SKM-1 (cell line): ENCODE data around the gene SMARCAL1.
"Not testable (repeated sequence)": the region's sequence is repeated elsewhere in the genome, so short reads cannot be mapped to it uniquely, and the experiment has no call there.

ENCODE experiments used
- DNase-seq: peaks from one replicate; lab custom pipeline; 2025; ENCODE audit not compliant: unreplicated experiment; lab: John Stamatoyannopoulos, UW

The SMARCAL1 gene

DNA sequence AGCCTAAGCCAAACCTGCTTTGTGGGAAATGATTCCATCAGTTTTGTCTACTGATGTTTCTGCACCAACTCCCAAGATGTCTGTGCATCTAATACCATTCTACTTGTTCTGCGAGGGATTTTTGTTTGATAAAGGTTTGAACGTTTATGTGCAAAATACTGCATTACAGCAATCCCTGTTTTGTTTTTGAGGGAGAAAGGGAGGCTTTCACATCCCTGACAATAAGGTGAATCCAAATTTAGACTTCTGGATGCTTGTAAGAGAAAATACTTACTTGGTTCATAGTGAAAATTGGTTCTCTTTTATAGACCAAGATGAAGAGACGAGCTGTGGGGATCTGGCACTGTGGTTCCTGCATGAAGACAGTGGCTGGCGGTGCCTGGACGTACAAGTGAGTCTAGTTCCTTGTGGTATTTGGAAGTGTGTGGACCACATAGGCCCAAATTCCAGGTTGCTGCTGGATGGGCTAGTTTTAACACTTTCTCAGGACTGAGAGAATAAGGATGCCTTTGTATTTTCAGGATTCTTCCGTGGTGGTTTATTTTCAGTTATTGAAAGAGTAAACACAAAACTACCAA lies 87.4 kb downstream of the SMARCAL1 start:
- DNase-seq, result no peak

DNA sequence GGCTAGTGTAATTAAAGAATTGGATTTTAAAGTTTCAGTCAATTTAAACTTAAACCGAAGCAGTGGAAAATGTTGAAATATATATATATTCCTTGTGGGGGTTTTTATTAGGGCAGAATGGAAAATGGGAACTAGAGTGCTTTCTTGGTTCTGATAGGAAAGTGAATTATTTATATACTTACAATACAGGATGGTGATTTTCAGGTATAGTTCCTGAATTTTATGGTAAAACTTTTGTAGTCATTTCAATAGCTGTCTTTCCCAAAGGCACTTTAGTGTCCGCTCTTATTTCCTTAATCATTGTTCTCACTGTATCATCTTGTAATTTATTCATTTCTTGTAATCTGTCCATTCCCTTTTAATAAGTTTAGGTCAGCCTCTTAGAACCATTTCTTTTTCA lies 88.3 kb downstream of the SMARCAL1 start:
- no peak for DNase-seq

DNA sequence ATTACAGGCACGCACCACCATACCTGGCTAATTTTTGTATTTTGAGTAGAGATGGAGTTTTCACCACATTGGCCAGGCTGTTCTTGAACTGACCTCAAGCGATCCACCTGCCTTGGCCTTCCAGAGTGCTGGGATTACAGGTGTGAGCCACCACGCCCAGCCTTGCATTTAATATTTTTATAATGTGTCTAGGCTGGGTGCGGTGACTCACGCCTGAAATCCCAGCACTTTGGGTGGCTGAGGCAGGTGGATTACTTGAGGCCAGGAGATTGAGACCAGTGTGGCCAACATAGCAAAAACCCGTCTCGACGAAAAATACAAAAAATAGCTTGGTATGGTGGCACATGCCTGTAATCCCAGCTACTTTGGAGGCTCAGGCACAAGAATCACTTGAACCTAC lies 89.6 kb downstream of the SMARCAL1 start:
- no peak for DNase-seq

DNA sequence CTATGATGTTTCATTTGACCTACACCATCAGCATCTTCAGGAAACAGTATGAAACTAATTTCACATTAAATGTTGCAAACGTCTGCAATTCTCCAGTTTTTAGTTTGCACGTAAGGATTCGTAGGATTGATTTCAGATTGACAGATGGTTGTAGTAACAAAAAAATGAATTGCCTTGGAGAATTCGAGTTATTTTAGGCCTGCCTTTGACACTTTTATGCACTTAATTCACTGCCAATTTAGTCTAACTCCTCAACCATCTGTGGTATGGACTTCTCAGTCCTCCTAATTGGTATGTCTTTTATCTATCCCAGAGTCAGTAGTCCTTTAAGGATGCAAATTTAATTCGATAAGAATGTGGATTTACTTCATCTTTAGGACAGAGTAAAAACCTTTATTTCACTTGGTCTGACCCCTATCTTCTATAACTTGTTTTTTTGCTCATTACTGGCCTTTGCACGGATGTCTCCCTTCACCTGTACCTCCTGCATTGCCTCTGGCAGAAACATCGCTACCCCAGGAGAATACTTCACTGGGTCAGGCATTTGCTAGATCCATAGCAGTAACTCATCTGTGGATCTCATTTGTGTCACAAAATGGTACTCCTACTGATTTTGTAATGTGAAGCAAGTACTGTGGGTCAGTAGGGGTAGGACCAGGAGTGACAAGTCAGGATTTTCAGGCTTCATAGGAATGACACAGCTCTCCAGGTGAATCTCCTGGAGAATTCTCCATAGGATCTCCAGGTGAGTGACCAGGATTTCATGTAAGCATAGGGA lies 90.3 kb downstream of the SMARCAL1 start:
- DNase-seq, result no peak

DNA sequence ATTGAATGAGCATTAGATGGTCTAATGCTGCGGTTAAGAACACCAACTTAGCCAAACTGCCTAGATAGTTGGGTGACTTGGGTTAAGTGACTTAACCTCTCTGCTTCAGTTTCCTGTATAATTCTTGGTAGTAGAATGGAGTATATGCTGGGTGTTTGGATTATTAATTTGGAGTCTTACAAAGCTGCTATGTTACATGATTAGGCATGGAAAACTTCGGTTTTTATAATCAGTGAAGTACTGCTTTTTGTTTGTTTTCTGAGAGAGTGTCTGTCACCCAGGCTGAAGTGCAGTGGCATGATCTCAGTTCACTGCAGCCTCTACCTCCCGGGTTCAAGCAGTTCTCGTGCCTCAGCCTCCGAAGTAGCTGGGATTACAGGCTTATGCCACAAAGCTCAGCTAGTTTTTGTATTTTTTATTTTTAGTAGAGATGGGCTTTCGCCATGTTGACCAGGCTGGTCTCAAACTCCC lies 90.9 kb downstream of the SMARCAL1 start:
- no peak for DNase-seq

DNA sequence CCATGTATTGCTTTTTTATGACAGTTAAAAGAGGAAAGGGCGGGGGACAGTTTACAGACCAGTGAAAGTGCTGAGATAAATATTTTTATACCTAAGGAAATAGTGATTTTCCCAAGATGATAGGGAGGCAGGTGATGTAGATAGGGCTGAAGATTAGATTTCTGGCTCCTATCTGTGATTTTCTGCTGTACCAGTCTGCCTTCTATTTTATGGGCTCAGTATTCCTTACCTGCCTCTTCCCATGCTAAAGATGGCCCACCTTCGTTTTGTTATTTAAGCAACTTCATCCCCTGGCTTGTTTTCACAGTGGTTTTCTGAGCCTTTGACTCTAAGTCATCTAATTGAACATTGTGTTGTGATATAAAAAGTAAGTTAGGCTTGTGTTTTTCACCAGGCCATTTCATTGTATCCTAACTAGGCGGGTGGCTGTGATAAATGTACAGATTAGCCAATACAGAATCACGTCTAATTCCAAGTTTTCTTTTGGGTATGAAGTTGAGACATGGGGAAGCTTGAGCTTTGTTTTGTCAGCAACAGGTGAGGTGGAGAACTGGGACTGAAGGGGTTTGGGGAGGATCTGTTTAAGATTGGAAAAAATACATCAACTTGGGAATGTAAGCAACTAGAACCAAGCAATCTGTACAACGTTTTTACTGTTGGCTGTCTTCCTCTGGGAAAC lies 91.6 kb downstream of the SMARCAL1 start:
- no peak for DNase-seq

DNA sequence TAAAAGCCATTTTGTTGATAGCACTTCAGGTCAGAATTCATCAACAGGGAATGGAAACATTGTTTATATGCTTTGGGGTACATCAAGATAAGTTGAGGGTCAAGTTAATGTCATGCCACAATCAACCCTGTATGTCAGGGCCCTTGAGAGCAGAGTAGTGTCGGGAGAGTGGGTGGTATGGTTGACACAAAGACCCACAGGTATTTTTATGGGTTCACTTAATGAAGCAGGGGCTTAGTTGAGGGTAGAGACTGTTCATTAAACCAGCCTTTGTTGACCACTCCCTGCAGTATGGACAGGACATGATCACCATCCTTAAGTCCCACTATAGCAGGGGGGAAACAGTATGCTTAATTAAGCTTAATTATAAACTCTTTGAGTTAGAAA lies 92.1 kb downstream of the SMARCAL1 start:
- no peak for DNase-seq

DNA sequence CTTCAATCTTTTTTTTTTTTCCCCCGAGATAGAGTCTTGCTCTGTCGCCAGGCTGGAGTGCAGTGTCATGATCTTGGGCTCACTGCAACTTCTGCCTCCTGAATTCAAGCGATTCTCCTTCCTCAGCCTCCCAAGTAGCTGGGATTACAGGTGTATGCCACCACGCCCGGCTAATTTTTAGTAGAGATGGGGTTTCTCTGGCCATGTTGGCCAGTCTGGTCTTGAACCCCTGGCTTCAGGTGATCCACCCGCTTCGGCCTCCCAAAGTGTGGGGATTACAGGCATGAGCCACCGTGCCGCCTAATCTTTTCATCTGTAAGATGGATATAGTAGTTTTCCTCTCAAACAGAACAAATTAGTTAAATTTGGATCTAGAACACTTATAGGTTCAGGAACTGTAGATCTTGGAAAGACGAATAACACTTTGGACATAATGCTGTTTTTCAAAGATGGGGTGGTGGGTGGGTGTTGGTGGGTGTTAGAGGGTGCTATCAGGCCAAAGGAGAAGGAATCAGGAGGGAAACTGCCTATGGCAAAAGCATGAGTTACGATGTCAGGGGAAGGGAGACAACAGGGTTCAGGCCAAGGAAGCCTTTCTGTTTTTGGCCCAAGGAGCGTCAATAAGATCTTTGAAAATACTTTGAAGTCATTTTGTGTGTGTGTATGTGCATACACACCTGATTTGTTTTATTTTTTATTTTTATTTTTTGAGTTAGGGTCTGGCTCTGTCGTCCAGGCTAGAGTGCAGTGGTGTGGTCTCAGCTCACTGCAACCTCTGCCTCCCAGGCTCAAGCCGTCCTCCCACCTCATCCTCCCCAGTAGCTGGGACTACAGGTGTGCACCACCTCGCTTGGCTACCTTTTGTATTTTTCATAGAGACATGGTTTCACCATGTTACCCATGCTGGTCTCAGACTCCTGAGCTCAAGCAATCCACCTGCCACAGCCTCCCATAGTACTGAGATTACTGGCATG lies 93.1 kb downstream of the SMARCAL1 start:
- no peak for DNase-seq

DNA sequence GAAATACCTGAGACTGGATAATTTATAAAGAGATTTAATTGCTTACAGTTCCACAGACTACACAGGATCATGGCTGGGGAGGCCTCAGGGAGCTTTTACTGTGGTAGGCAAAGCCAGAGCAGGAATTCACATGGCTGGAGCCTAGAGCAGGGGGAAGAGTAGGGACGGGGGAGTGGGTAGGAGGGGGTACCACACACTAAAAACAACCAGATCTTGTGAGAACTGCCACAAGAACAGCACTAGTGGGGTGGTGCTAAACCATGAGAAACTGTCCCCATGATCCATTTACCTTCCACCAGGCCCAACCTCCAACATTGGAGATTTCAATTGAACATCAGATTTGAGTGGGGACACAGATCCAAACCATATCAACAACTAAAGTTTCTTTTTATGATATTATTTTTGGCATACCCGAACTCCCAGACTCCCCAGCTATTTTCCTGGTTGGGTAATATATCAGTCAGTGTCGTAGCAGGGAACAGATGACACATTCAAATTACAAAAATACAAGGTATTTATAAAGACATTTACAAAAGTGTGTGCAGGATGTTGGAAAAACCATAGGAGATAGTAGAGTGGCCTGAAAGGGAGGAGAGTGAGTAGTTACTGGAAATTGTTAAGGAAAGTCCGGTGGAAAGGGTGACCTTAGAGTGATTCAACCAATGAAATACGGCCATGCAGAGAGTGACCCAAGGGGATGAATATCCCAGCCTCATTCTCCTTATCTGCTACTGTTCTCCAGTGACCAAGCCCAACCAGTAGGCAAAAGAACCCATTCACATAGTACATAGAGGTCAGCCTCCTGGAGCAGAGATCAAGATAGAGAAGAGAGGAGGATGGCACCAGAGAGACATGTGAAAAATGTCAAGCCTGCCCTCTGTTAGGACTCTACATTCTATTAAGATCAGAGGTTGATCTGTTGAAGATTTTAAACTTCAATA lies 95.2 kb downstream of the SMARCAL1 start:
- DNase-seq, result no peak

DNA sequence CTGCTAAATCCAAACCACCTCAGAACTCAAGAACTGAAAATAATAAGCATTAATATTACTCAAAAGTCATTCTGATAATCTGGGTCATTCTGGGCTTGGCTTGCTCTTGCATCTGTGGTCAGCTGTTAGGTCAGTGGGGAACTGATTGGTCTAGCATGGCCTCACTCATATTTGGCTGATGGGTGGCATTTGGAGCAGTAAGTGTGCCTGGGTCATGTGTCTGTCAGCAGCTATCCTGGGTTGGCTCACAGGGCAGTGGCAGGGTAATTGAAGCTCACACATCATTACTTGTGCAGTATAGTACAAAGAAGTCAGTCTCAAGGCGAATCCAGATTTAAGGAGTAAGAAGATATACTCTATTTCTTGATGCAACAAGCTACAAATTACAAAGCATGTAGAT lies 95.9 kb downstream of the SMARCAL1 start:
- no peak for DNase-seq

DNA sequence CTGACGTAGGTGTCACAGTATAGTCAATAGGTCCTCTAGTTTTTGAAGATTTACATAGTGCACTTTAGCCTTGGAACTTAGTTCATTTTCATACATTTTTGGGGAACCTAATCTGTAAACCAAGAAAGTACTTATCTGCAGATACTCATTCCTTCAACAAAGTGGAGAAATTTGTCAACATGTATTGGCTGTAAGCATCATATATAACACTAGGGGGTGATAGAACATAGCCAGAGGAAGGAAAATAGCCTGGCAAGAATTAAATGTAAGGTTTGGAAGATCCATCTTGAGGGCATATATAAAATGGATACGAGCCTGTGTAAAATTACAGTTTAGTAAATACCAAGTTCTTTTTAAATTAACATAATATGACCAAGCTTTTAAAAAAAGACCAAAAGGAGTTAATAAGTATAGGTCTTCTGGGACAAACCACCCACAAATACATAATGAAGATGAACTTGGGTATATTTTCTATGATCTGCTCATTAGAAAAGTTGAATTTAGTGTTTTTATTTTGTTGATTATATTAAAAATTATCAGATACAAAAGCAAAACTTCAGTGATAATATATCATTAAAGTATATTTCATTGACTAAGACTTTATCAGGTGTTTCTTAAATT lies 104.6 kb downstream of the SMARCAL1 start:
- DNase-seq, result peak; percentile 53

DNA sequence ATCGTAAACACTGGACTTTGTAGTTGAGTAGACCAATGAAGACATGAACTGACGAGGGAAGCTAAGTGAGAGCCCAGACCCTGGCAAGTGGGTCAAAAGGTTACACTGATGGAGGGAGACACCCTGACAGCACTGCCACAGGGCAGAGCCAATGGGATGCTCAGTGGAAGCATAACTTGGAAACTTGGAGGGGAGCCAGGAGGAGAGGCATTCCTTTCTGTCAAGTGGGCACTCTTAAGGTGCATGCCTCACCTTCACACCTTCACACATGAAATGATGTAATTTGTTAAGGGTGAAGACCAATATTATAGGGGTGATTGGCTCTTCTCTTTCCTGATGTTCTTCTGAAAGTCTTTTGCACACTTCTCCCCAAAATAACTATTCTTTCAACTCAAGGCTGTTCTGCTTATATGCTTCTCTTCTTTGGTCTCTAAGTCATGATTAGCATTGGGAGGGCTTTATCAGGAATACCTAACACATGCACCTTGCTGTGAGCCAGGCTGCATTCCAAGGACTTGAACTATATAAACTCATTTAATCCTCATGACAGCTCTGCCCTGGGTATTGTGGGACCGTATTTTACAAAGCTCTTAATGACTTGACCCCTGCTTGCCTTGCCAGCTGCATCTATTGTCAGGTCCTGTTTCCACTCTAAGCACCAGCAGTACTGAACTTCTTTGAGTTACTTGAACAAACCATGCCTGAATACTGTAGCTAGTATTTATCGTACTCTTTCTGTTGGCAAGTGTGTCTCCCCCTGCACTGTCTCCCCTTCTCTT lies 105.4 kb downstream of the SMARCAL1 start:
- no peak for DNase-seq

DNA sequence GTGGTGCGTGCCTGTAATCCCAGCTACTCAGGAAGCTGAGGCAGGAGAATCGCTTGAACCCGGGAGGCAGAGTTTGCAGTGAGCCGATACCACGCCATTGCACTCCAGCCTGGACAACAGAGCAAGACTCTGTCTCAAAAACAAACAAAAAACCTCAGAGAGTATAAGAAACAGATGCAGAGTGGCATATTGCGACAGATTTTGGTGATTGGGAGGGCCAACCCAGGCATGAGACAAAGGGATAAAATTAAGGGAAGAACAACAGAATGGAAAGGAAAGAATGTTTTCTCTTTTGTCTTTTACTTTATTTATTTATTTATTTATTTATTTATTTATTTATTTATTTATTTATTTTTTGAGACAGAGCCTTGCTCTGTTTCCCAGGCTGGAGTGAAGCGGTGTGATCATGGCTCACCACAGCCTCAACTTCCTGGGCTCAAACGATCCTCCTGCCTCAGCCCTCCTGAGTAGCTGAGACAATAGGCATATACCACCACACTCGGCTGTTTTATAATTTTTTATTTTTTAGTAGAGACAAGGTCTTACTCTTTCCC lies 106.4 kb downstream of the SMARCAL1 start:
- DNase-seq, result not testable (repeated sequence)

DNA sequence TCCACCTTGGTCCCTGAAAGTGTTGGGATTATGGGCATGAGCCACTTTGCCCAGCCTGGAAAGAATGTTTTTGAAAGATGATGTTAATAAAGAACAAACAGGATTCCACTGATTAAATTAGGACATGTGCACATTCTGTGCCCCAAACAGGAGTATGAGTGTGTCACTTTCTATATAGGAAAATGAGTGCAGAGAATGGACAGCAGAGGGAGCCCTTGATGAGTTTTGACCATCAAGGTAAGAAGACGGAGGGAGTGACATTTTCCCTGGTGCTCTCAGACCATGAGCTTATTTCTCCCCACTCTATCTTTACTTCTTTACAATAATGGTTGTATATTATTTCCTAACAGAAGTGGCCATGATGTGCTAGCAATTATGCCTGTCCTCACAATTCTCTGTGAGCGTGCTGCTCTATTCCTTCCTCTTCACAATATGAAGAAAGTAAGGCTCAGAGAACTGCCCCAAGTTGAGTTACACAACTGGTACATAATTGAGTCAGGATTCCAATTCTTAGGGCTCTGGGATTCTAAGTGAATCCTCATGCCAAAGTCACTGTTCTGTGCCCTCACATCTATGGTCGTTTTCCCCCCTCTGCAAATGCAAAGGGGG lies 107.0 kb downstream of the SMARCAL1 start:
- DNase-seq, result peak; percentile 44

DNA sequence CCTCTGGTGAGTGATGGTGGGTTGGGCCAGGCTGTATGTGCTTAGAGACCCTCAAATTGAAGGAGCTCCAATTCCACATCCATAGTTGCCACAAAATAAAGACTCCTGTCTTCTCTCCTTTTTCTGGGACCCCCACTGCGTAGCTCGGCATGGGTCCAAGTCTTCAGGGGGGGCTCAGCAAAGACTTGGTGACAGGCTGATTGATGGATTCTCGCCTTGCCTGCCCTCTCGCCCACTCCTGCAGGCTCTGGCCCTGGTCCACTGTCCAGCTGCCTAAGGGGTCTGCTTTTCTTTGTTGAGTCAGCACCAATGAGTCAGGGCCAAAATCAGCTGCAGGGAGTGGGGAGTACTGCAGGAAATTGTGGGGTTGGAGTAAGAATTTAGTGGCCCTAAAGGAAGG lies 107.8 kb downstream of the SMARCAL1 start:
- DNase-seq, result no peak

DNA sequence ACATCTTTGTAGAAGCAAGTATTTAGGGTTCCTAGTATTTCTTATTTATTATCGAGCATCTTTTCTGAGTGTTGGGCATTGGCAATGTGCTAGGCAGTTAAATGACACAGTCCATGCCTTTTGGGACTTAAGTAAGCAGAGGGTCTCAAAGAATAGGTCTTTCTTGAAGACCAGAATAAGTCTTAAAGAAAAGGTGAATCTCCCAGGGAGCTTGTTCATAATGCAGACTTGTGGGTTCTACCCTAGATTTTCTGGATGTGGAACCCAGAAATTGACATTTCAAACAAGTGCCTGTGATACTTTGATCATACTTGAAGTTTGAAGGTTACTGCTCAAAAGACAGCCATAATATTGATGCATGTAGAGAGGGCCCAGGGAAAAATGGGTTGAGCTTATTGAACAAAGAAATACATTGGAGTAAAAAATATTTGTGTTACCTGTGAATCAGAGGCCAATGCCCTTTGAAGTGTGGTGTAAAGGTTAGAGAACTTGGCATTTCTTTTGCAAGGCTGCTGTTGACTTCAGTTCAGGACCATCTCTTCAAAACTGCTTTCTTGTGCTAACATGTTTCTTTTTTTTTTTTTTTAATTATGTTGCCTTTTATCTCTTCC lies 110.7 kb downstream of the SMARCAL1 start:
- no peak for DNase-seq

DNA sequence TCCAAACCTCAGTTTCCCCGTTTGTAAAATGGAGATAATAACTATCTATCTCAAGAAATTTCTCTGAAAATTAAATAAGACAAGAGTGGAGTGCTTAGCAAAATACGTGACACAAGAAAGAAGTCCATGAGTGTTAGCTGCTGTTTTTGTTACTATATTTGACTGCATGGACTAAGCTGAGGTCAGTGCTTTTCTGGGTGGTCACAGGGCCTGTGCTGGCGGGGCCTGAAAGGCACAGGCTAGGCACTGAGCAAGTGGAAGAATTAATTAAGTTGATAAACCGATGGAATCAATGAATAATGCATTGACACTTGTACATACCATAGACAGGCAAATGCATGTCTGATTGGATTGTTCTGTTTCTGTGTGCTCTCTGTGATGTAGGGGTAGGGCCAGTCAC lies 113.7 kb downstream of the SMARCAL1 start:
- DNase-seq, result no peak

DNA sequence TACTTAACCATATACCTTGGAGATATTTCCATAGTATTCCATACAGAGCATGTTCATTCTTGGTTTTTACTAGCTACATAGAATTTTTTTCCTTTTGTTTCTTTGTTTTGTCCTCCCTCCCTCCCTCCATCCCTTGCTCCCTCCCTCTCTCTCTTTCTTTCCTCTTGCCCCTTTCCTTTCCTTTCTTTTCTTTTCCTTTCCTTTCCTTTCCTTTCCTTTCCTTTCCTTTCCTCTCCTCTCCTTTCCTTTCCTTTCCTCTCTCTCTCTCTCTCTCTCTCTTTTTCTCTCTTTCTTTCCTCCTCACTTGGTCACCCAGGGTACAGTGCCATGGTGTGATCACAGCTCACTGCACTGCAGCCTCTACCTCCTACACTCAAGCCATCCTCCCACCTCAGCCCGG lies 114.7 kb downstream of the SMARCAL1 start:
- DNase-seq, result no peak
